CD8-positive, alpha-beta memory T cell (primary cell): Measurements from ENCODE around the gene TMA16. TPM values are rescaled to one million over a fixed set of nuclear protein-coding genes. Genes with fewer than 3 reads are reported as not detected.
"Not testable (repeated sequence)": the region's sequence is repeated elsewhere in the genome, so short reads cannot be mapped to it uniquely, and the experiment has no call there.

Source experiments
- CTCF ChIA-PET: fragments of 350-600 bp; sonication (Branson Sonifier 250); formaldehyde crosslinking; loops from one replicate; lab custom pipeline; 2021; ENCODE audit warnings: antibody characterized with exemption; lab: Charles Lee
- POLR2A ChIA-PET: fragments of 350-600 bp; sonication (Branson Sonifier 250); formaldehyde crosslinking; loops from one replicate; lab custom pipeline; 2021; ENCODE audit warnings: antibody characterized with exemption; lab: Charles Lee
- DNase-seq, 5 donors: peaks; one replicate each; pipeline versions ENCODE4 v3.0.0 to v3.0.0-alpha.2; 2020 to 2022; ENCODE audit warnings: mixed read lengths in 1 of 5
- H3K27ac ChIP-seq: one replicate; pipeline ENCODE4 v1.7.0; 2013; ENCODE audit warnings: low read depth, mild to moderate bottlenecking, low read length, moderate library complexity
- H3K27me3 ChIP-seq: 2 replicates; pipeline ENCODE4 v1.7.0; 2013; ENCODE audit warnings: low read length, mild to moderate bottlenecking; ENCODE audit not compliant: insufficient read depth, poor library complexity, severe bottlenecking
- H3K36me3 ChIP-seq: 2 replicates; pipeline ENCODE4 v1.7.0; 2013; ENCODE audit warnings: mild to moderate bottlenecking, low read length, moderate library complexity; ENCODE audit not compliant: insufficient read depth
- H3K4me1 ChIP-seq: 2 replicates; pipeline ENCODE4 v1.7.0; 2013; ENCODE audit warnings: mild to moderate bottlenecking, low read length, moderate library complexity; ENCODE audit not compliant: insufficient read depth
- H3K4me3 ChIP-seq: 2 replicates; pipeline ENCODE4 v1.7.0; 2013; ENCODE audit warnings: mild to moderate bottlenecking, low read length
- H3K9me3 ChIP-seq: 2 replicates; pipeline ENCODE4 v1.7.0; 2013; ENCODE audit warnings: mild to moderate bottlenecking, low read length
- H3K27ac Mint-ChIP-seq, 8 donors: one replicate each; pipeline ENCODE4 v1.8.0; 2020 to 2021; ENCODE audit warnings: mixed read lengths in 8 of 8, mild to moderate bottlenecking in 6 of 8, inconsistent platforms in 3 of 8, moderate library complexity in 3 of 8
- H3K27me3 Mint-ChIP-seq, 2 donors: one replicate each; pipeline ENCODE4 v1.8.0; 2020 to 2021; ENCODE audit warnings: mixed read lengths in 2 of 2, mild to moderate bottlenecking in 1 of 2, moderate library complexity in 1 of 2
- H3K36me3 Mint-ChIP-seq, 3 donors: one replicate each; pipeline ENCODE4 v1.8.0; 2020 to 2021; ENCODE audit warnings: mixed read lengths in 3 of 3, inconsistent platforms in 1 of 3, mild to moderate bottlenecking in 1 of 3
- H3K4me1 Mint-ChIP-seq, 3 donors: one replicate each; pipeline ENCODE4 v1.8.0; 2020 to 2021; ENCODE audit warnings: mixed read lengths in 3 of 3, inconsistent platforms in 1 of 3, mild to moderate bottlenecking in 1 of 3
- H3K4me3 Mint-ChIP-seq, 7 donors: one replicate each; pipeline ENCODE4 v1.8.0; 2020 to 2021; ENCODE audit warnings: mixed read lengths in 7 of 7, mild to moderate bottlenecking in 6 of 7, moderate library complexity in 4 of 7, inconsistent platforms in 2 of 7
- H3K9me3 Mint-ChIP-seq, 5 donors: one replicate each; pipeline ENCODE4 v1.8.0; 2020 to 2022; ENCODE audit warnings: mixed read lengths in 5 of 5, mild to moderate bottlenecking in 3 of 5, moderate library complexity in 2 of 5, inconsistent platforms in 1 of 5
- polyA plus RNA-seq: library from polyadenylated mRNA; unstranded; fragments of 300-500 nt; fragmentation: Illumina TruSeq; gene quantifications from one replicate; pipeline ENCODE4 v1.2.3, GENCODE V29; 2021
- total RNA-seq, 2 experiments: library from RNA; stranded (reverse); gene quantifications; one replicate each; pipeline ENCODE4 v1.2.3, GENCODE V29; 2021

The TMA16 gene
- total RNA-seq = 10 to 100 TPM; 52.9 to 55.9 TPM
- polyA plus RNA-seq = 17.2 TPM

- peak; percentile 60 to 81 (median 78) for DNase-seq
- Mint-ChIP-seq H3K36me3 (peaks cover 0 to 11% (median 0%) of the 10 kb centered on the region in 3 donors), H3K27ac (peak within 1 kb of the TSS; percentile 89 to 98 (median 98)), H3K27me3 (no peaks in the 10 kb centered on the region), H3K4me3 (peak within 1 kb of the TSS; percentile 94 to 100 (median 98)), H3K4me1 (peaks cover 34 to 43% (median 37%) of the 10 kb centered on the region in 3 donors), H3K9me3 (no peaks in the 10 kb centered on the region)
- peak within 1 kb of the TSS; percentile 82 for H3K27ac ChIP-seq
- CTCF ChIA-PET = interaction anchor here (1.1 to 2.3 kb wide), 6 partner anchors 12 to 169 kb away, joined by 3 to 14 read pairs (median 6); no protein-coding TSS in a partner anchor
- no peaks in the 10 kb centered on the region for H3K27me3 ChIP-seq
- H3K4me1 ChIP-seq = peaks cover 18% of the 10 kb centered on the region
- H3K4me3 ChIP-seq = peak within 1 kb of the TSS; percentile 94
- H3K36me3 ChIP-seq = no peaks in the 10 kb centered on the region
- H3K9me3 ChIP-seq = no peaks in the 10 kb centered on the region
- POLR2A ChIA-PET = interaction anchor here (0.7 to 1.2 kb wide), 3 partner anchors 9 to 1833 kb away, joined by 3 to 10 read pairs (median 4); partner anchors contain the start of gene MSMO1
Observed at GRCh38 chr4:163494360-163495241, at the start of gene TMA16. Gene TMA16, plus strand, starts transcription at chr4:163494690. Its CDS starts 112 bp downstream, at chr4:163494802.

GRCh38 chr4:163447023-163447422 lies 47.5 kb upstream of the TMA16 start:
- CTCF ChIA-PET, H3K27me3 Mint-ChIP-seq, H3K4me3 ChIP-seq, H3K4me3 Mint-ChIP-seq, H3K27ac ChIP-seq, H3K9me3 ChIP-seq, H3K4me1 ChIP-seq, H3K9me3 Mint-ChIP-seq, H3K27me3 ChIP-seq, DNase-seq, POLR2A ChIA-PET, H3K36me3 ChIP-seq, H3K36me3 Mint-ChIP-seq, H3K4me1 Mint-ChIP-seq, H3K27ac Mint-ChIP-seq: not testable (repeated sequence)

- Mint-ChIP-seq H3K36me3 (no peaks in the 10 kb centered on the region), H3K27ac (no peak overlapping the region), H3K4me3 (no peak overlapping the region), H3K9me3 (no peaks in the 10 kb centered on the region), H3K27me3 (peaks cover 0 to 4% of the 10 kb centered on the region in 2 donors), H3K4me1 (no peaks in the 10 kb centered on the region)
- Histone ChIP-seq H3K4me3 (no peak overlapping the region), H3K36me3 (no peaks in the 10 kb centered on the region), H3K27me3 (no peaks in the 10 kb centered on the region), H3K27ac (no peak overlapping the region), H3K9me3 (no peaks in the 10 kb centered on the region), H3K4me1 (no peaks in the 10 kb centered on the region)
- CTCF ChIA-PET = no interaction called here
- POLR2A ChIA-PET = no interaction called here
- no peak for DNase-seq
Observed at GRCh38 chr4:163447481-163447880, 47.0 kb upstream of the TMA16 start.

GRCh38 chr4:163448540-163449203 lies 45.8 kb upstream of the TMA16 start:
- H3K4me1 Mint-ChIP-seq = no peaks in the 10 kb centered on the region
- CTCF ChIA-PET = no interaction called here

GRCh38 chr4:163462556-163462955 lies 31.9 kb upstream of the TMA16 start:
- H3K4me3 ChIP-seq = no peak overlapping the region
- no peak overlapping the region for H3K4me3 Mint-ChIP-seq
- ChIA-PET CTCF (no interaction called here), POLR2A (no interaction called here)
- H3K36me3 Mint-ChIP-seq = no peaks in the 10 kb centered on the region
- no peaks in the 10 kb centered on the region for H3K4me1 ChIP-seq
- no peaks in the 10 kb centered on the region for H3K9me3 Mint-ChIP-seq
- no peak overlapping the region for H3K27ac ChIP-seq
- no peaks in the 10 kb centered on the region for H3K27me3 ChIP-seq
- peaks cover 9 to 22% of the 10 kb centered on the region in 2 donors for H3K27me3 Mint-ChIP-seq
- no peaks in the 10 kb centered on the region for H3K4me1 Mint-ChIP-seq
- no peaks in the 10 kb centered on the region for H3K9me3 ChIP-seq
- H3K36me3 ChIP-seq = no peaks in the 10 kb centered on the region
- H3K27ac Mint-ChIP-seq = no peak overlapping the region
- no peak for DNase-seq

More at GRCh38 chr4:163448540-163449203, 45.8 kb upstream of the TMA16 start:
- Mint-ChIP-seq H3K9me3 (no peaks in the 10 kb centered on the region), H3K27me3 (peaks cover 0 to 3% of the 10 kb centered on the region in 2 donors), H3K27ac (no peak overlapping the region), H3K4me3 (no peak overlapping the region), H3K36me3 (no peaks in the 10 kb centered on the region)
- Histone ChIP-seq H3K4me3 (no peak overlapping the region), H3K27ac (no peak overlapping the region), H3K27me3 (no peaks in the 10 kb centered on the region), H3K36me3 (no peaks in the 10 kb centered on the region), H3K9me3 (no peaks in the 10 kb centered on the region), H3K4me1 (no peaks in the 10 kb centered on the region)
- DNase-seq = no peak
- POLR2A ChIA-PET = no interaction called here

- no peaks in the 10 kb centered on the region for H3K4me1 ChIP-seq
- no peaks in the 10 kb centered on the region for H3K4me1 Mint-ChIP-seq
- H3K4me3 ChIP-seq = no peak overlapping the region
- no peaks in the 10 kb centered on the region for H3K36me3 Mint-ChIP-seq
- ChIA-PET POLR2A (no interaction called here), CTCF (interaction anchor here (1.5 kb wide), 1 partner anchor 83 kb away, joined by 3 read pairs; no protein-coding TSS in a partner anchor)
- H3K27me3 ChIP-seq = no peaks in the 10 kb centered on the region
- no peak overlapping the region for H3K27ac ChIP-seq
- no peaks in the 10 kb centered on the region for H3K9me3 Mint-ChIP-seq
- H3K9me3 ChIP-seq = no peaks in the 10 kb centered on the region
- H3K27ac Mint-ChIP-seq = no peak overlapping the region
- no peaks in the 10 kb centered on the region for H3K36me3 ChIP-seq
- no peak for DNase-seq
- H3K4me3 Mint-ChIP-seq = no peak overlapping the region
- H3K27me3 Mint-ChIP-seq = peaks cover 0 to 24% of the 10 kb centered on the region in 2 donors
Observed at GRCh38 chr4:163467082-163467770, 27.3 kb upstream of the TMA16 start.

- no peaks in the 10 kb centered on the region for H3K9me3 Mint-ChIP-seq
- H3K4me1 Mint-ChIP-seq = no peaks in the 10 kb centered on the region
- H3K36me3 ChIP-seq = no peaks in the 10 kb centered on the region
- no peaks in the 10 kb centered on the region for H3K36me3 Mint-ChIP-seq
- H3K9me3 ChIP-seq = no peaks in the 10 kb centered on the region
- peaks cover 0 to 27% of the 10 kb centered on the region in 2 donors for H3K27me3 Mint-ChIP-seq
- CTCF ChIA-PET = no interaction called here
- H3K27me3 ChIP-seq = no peaks in the 10 kb centered on the region
- no peaks in the 10 kb centered on the region for H3K4me1 ChIP-seq
- DNase-seq = no peak
- H3K4me3 ChIP-seq = no peak overlapping the region
- H3K27ac Mint-ChIP-seq = no peak overlapping the region
- H3K27ac ChIP-seq = no peak overlapping the region
- POLR2A ChIA-PET = no interaction called here
- no peak overlapping the region for H3K4me3 Mint-ChIP-seq
Observed at GRCh38 chr4:163470391-163470790, 24.1 kb upstream of the TMA16 start.
